ENCODE results near the gene SLC6A8.

The SLC6A8 gene

DNA sequence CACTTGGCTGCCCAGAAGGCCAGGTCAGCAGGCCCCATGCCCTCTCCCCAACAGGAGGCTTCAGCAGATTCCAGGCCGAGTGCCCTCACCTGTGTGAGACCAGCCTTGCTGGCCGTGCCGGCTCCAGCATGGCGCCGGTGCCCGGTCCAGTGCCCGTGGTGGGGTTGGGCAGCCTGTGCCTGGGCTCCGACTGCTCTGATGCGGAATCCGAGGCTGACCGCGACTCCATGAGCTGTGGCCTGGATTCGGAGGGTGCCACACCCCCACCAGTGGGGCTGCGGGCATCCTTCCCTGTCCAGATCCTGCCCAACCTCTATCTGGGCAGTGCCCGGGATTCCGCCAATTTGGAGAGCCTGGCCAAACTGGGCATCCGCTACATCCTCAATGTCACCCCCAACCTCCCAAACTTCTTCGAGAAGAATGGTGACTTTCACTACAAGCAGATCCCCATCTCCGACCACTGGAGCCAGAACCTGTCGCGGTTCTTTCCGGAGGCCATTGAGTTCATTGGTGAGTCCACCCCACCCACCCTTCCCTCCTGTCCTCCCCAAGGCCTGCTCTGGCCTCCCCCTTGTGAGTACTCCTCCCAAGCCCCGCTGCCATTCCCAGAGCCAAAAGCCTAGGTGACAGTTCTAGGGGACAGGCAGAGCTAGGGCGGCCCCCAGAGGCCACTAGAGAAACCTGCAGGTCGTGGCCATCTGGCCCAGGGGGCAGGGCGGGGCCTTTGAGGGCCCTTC is 38.4 kb upstream of the SLC6A8 start:
- Histone ChIP-seq H3K9me3 (ENCODE audit: severe bottlenecking) (no peaks in the 10 kb centered on the region), H3K27ac (ENCODE audit: poor library complexity, severe bottlenecking) (no peak overlapping the region), H3K4me1 (ENCODE audit: insufficient read depth, poor library complexity, severe bottlenecking) (peaks cover 5% of the 10 kb centered on the region), H3K27me3 (ENCODE audit: insufficient read depth, poor library complexity, severe bottlenecking) (no peaks in the 10 kb centered on the region), H3K4me3 (ENCODE audit: severe bottlenecking) (no peak overlapping the region), H3K36me3 (ENCODE audit: low read depth) (no peaks in the 10 kb centered on the region)
- DNase-seq (ENCODE audit: low spot score) (peak; percentile 50), ATAC-seq (ENCODE audit: low read depth) (no peak)
- TF ChIP-seq, protein P1, sequence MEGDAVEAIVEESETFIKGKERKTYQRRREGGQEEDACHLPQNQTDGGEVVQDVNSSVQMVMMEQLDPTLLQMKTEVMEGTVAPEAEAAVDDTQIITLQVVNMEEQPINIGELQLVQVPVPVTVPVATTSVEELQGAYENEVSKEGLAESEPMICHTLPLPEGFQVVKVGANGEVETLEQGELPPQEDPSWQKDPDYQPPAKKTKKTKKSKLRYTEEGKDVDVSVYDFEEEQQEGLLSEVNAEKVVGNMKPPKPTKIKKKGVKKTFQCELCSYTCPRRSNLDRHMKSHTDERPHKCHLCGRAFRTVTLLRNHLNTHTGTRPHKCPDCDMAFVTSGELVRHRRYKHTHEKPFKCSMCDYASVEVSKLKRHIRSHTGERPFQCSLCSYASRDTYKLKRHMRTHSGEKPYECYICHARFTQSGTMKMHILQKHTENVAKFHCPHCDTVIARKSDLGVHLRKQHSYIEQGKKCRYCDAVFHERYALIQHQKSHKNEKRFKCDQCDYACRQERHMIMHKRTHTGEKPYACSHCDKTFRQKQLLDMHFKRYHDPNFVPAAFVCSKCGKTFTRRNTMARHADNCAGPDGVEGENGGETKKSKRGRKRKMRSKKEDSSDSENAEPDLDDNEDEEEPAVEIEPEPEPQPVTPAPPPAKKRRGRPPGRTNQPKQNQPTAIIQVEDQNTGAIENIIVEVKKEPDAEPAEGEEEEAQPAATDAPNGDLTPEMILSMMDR (IDR thresholded peaks at IDR 0.05; ENCODE audit: poor library complexity, severe bottlenecking): no peak

DNA sequence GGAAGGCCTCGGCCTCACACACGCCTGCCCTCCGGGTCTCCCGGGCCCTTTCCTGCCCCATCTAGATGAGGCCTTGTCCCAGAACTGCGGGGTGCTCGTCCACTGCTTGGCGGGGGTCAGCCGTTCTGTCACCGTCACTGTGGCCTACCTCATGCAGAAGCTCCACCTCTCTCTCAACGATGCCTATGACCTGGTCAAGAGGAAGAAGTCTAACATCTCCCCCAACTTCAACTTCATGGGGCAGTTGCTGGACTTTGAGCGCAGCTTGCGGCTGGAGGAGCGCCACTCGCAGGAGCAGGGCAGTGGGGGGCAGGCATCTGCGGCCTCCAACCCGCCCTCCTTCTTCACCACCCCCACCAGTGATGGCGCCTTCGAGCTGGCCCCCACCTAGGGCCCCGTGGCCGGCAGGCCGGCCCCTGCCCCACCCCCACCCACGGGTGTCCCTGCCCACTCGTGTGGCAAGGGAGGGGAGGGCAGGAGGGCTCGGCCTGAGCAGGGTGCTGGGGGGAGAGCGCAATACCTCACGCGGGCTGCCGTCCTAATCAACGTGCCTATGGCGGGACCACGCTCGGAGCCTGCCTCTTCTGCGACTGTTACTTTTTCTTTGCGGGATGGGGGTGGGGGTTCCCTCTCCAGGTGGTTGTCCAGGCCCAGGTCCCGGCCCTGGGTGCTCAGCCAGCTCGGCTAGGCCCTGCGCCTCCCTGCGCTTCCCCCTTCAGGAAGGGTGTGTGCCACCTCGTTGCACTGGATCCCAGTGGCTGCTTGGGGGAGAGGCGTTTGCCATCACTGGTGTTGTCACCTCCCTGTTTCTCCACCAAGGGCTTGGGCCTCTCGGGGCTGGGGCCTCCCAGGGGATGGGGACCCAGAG is 37.6 kb upstream of the SLC6A8 start:
- DNase-seq (ENCODE audit: low spot score) (no peak), ATAC-seq (ENCODE audit: low read depth) (no peak)
- no peaks in the 10 kb centered on the region for H3K36me3 ChIP-seq (ENCODE audit: low read depth)
- H3K9me3 ChIP-seq (ENCODE audit: severe bottlenecking): no peaks in the 10 kb centered on the region
- no peaks in the 10 kb centered on the region for H3K27me3 ChIP-seq (ENCODE audit: insufficient read depth, poor library complexity, severe bottlenecking)
- TF ChIP-seq, protein P1 (IDR thresholded peaks at IDR 0.05; ENCODE audit: poor library complexity, severe bottlenecking): no peak
- peaks cover 5% of the 10 kb centered on the region for H3K4me1 ChIP-seq (ENCODE audit: insufficient read depth, poor library complexity, severe bottlenecking)
- H3K27ac ChIP-seq (ENCODE audit: poor library complexity, severe bottlenecking): no peak overlapping the region
- no peak overlapping the region for H3K4me3 ChIP-seq (ENCODE audit: severe bottlenecking)

GRCh38 chrX:153650959-153651358 is 36.8 kb upstream of the SLC6A8 start:
- Histone ChIP-seq H3K27me3 (ENCODE audit: insufficient read depth, poor library complexity, severe bottlenecking) (no peaks in the 10 kb centered on the region), H3K4me3 (ENCODE audit: severe bottlenecking) (no peak overlapping the region), H3K36me3 (ENCODE audit: low read depth) (no peaks in the 10 kb centered on the region), H3K4me1 (ENCODE audit: insufficient read depth, poor library complexity, severe bottlenecking) (peaks cover 5% of the 10 kb centered on the region), H3K9me3 (ENCODE audit: severe bottlenecking) (no peaks in the 10 kb centered on the region), H3K27ac (ENCODE audit: poor library complexity, severe bottlenecking) (no peak overlapping the region)
- DNase-seq (ENCODE audit: low spot score) (no peak), ATAC-seq (ENCODE audit: low read depth) (no peak)
- TF ChIP-seq, protein P1 (IDR thresholded peaks at IDR 0.05; ENCODE audit: poor library complexity, severe bottlenecking): no peak

DNA sequence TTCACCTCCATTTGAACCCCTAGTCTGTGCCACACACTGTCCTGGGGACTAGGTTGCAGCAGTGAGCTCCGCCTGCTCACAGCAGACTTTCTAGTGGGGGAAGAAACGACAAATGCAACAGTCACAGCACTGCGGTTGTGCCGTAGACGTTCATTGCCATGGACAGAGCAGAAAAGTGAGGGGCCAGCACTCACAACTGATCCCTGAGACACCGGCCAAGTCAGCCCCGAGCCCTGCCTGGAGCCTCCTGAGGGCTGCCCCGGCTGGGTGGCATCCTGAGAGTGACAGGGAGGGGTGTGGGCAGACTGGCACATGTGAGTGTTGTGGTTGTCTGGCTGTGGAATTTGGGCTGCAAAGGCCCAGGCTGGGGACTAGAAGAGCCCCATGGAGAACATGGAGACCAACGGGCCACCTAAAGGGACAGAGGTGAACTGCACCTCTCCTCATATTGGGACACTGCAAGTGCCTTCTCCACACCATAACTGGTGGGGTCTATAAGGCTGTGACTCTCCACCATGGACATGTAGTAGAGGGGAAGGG is 36.1 kb upstream of the SLC6A8 start:
- Histone ChIP-seq H3K9me3 (ENCODE audit: severe bottlenecking) (no peaks in the 10 kb centered on the region), H3K27me3 (ENCODE audit: insufficient read depth, poor library complexity, severe bottlenecking) (no peaks in the 10 kb centered on the region), H3K4me3 (ENCODE audit: severe bottlenecking) (no peak overlapping the region), H3K27ac (ENCODE audit: poor library complexity, severe bottlenecking) (no peak overlapping the region), H3K4me1 (ENCODE audit: insufficient read depth, poor library complexity, severe bottlenecking) (peaks cover 2% of the 10 kb centered on the region), H3K36me3 (ENCODE audit: low read depth) (no peaks in the 10 kb centered on the region)
- TF ChIP-seq, protein P1 (IDR thresholded peaks at IDR 0.05; ENCODE audit: poor library complexity, severe bottlenecking): no peak
- DNase-seq (ENCODE audit: low spot score): no peak
- peak; percentile 62; the same call in 2 of the 3 replicates for ATAC-seq (ENCODE audit: low read depth)
